Measurements from ENCODE around the gene ARMCX2. TPM values are rescaled to one million over a fixed set of nuclear protein-coding genes. Genes with fewer than 3 reads are reported as not detected.
"Not testable (repeated sequence)": the region's sequence is repeated elsewhere in the genome, so short reads cannot be mapped to it uniquely, and the experiment has no call there.

ARMCX2 gene
- polyA plus RNA-seq = 10 to 100 TPM in 1 of 3 donors, 1 to 10 TPM in 2; 8.4 to 11.9 (median 9.8) TPM

- WGBS, 3 donors = 0 to 20% (median 2%) methylated on average over 17 to 22 of the region's 22 CpGs
- H3K27ac ChIP-seq (ENCODE audit: low read depth, low read length) = no peak within 1 kb of the TSS
Measured at GRCh38 chrX:101659601-101660063, at the start of gene ARMCX2. Gene ARMCX2 (minus strand): TSS chrX:101659850. CDS start chrX:101657588, 2,262 bp downstream.

- H3K27ac ChIP-seq (ENCODE audit: low read depth, low read length) = no peak overlapping the region
- WGBS, 3 donors = 71 to 87% (median 82%) methylated on average over 3 of the region's 3 CpGs
Measured at GRCh38 chrX:101709384-101709783, 49.7 kb upstream of the ARMCX2 start.

- WGBS, 3 donors = 57 to 70% (median 69%) methylated on average over 3 of the region's 3 CpGs
- H3K27ac ChIP-seq (ENCODE audit: low read depth, low read length) = no peak overlapping the region
Measured at GRCh38 chrX:101708163-101708562, 48.5 kb upstream of the ARMCX2 start.

- H3K27ac ChIP-seq (ENCODE audit: low read depth, low read length) = no peak overlapping the region
- 69 to 81% (median 72%) methylated on average over 4 of the region's 4 CpGs for WGBS, 3 donors
Measured at GRCh38 chrX:101693476-101693875, 33.8 kb upstream of the ARMCX2 start.

- 58 to 76% (median 63%) methylated on average over 1 of the region's 1 CpG for WGBS, 3 donors
- no peak overlapping the region for H3K27ac ChIP-seq (ENCODE audit: low read depth, low read length)
Measured at GRCh38 chrX:101691835-101692234, 32.2 kb upstream of the ARMCX2 start.

- WGBS, 3 donors = 23 to 53% (median 44%) methylated on average over 2 of the region's 2 CpGs
Measured at GRCh38 chrX:101686574-101686973, 26.9 kb upstream of the ARMCX2 start.

GRCh38 chrX:101685923-101686322 is 26.3 kb upstream of the ARMCX2 start:
- H3K27ac ChIP-seq (ENCODE audit: low read depth, low read length) = no peak overlapping the region

More at GRCh38 chrX:101686574-101686973, 26.9 kb upstream of the ARMCX2 start:
- H3K27ac ChIP-seq (ENCODE audit: low read depth, low read length) = no peak overlapping the region

- H3K27ac ChIP-seq (ENCODE audit: low read depth, low read length) = no peak overlapping the region
- 28 to 44% (median 38%) methylated on average over 2 of the region's 2 CpGs for WGBS, 3 donors
Measured at GRCh38 chrX:101682723-101683122, 23.1 kb upstream of the ARMCX2 start.

GRCh38 chrX:101677028-101677427 is 17.4 kb upstream of the ARMCX2 start:
- H3K27ac ChIP-seq (ENCODE audit: low read depth, low read length) = no peak overlapping the region
- 63 to 77% (median 71%) methylated on average over 1 of the region's 1 CpG for WGBS, 3 donors

GRCh38 chrX:101676571-101676970 is 16.9 kb upstream of the ARMCX2 start:
- H3K27ac ChIP-seq (ENCODE audit: low read depth, low read length) = no peak overlapping the region
- WGBS, 3 donors = 58 to 81% (median 76%) methylated on average over 3 of the region's 3 CpGs

- WGBS, 3 donors = 47 to 58% (median 51%) methylated on average over 2 of the region's 2 CpGs
- H3K27ac ChIP-seq (ENCODE audit: low read depth, low read length) = no peak overlapping the region
Measured at GRCh38 chrX:101668143-101668542, 8.5 kb upstream of the ARMCX2 start.

- WGBS, 3 donors = 0 to 22% (median 1%) methylated on average over 19 to 38 of the region's 38 CpGs
- H3K27ac ChIP-seq (ENCODE audit: low read depth, low read length) = no peak overlapping the region
Measured at GRCh38 chrX:101658661-101659491, 774 bp downstream of the ARMCX2 start.

- 75 to 96% (median 94%) methylated on average over 12 of the region's 12 CpGs for WGBS, 3 donors
Measured at GRCh38 chrX:101657495-101657894, 2.2 kb downstream of the ARMCX2 start.

GRCh38 chrX:101656817-101657216 is 2.8 kb downstream of the ARMCX2 start:
- 83 to 91% (median 91%) methylated on average over 12 to 13 of the region's 13 CpGs for WGBS, 3 donors
- H3K27ac ChIP-seq (ENCODE audit: low read depth, low read length) = no peak overlapping the region

More at GRCh38 chrX:101657495-101657894, 2.2 kb downstream of the ARMCX2 start:
- H3K27ac ChIP-seq (ENCODE audit: low read depth, low read length) = no peak overlapping the region

- no peak overlapping the region for H3K27ac ChIP-seq (ENCODE audit: low read depth, low read length)
- 37 to 72% (median 64%) methylated on average over 3 of the region's 3 CpGs for WGBS, 3 donors
Measured at GRCh38 chrX:101655534-101655933, 4.1 kb downstream of the ARMCX2 start.

- H3K27ac ChIP-seq (ENCODE audit: low read depth, low read length) = not testable (repeated sequence)
Measured at GRCh38 chrX:101647716-101648115, 11.9 kb downstream of the ARMCX2 start.

GRCh38 chrX:101642093-101642492 is 17.6 kb downstream of the ARMCX2 start:
- 33 to 65% (median 34%) methylated on average over 1 of the region's 1 CpG for WGBS, 3 donors
- no peak overlapping the region for H3K27ac ChIP-seq (ENCODE audit: low read depth, low read length)

GRCh38 chrX:101639583-101639982 is 20.1 kb downstream of the ARMCX2 start:
- H3K27ac ChIP-seq (ENCODE audit: low read depth, low read length) = no peak overlapping the region

- no peak overlapping the region for H3K27ac ChIP-seq (ENCODE audit: low read depth, low read length)
Measured at GRCh38 chrX:101619364-101619763, 40.3 kb downstream of the ARMCX2 start.
